CD1c-positive myeloid dendritic cell (primary cell): ENCODE measurements around the gene MYBPH.
A peak's percentile ranks its signal among the peaks of the same experiment; 100 is the strongest.

Experiments used
- DNase-seq: peaks from one replicate; pipeline ENCODE4 v3.0.0-alpha.2; 2016; ENCODE audit errors: extremely low spot score

Gene MYBPH

GRCh38 chr1:203200916-203201315, 25.3 kb upstream of the MYBPH start:
- DNase-seq: no peak

DNA sequence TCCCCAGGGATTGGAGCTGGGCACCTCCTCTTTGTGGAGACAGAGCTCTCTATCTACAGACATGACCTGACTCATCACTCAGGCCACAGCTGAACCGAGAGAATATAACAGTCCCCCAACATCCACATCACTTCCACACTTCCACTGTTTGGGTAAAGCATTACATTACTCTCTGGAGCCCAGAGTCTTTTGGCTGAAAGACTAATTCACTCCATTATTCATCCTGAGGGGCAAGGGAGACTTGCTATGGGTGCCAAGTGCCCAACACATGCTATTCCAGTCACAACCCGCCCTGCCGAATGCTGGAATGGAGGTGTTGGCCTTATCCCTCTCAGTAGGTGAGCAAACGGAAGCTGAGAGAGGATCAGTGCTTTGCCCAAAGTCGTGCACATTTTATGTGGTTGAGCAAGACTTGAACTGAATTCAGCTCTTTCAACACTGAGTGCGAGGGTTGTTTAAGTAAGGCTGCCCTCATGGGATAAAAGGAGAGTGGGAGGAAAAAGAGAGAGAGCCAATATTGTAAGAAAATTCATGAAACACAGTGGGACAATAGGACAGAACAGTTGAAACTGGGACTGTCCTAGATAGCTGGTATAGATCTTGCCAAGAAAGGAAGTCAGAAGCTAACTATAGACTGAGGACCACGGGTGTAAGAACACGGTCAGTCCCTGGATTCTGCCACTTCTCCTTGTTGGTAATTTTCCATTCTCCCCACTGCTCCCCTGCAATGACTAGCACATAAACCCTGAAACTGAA, 24.4 kb upstream of the MYBPH start:
- peak; percentile 59 for DNase-seq

- DNase-seq: no peak
Observed at GRCh38 chr1:203199481-203199815, 23.8 kb upstream of the MYBPH start.

GRCh38 chr1:203199002-203199401, 23.4 kb upstream of the MYBPH start:
- no peak for DNase-seq

GRCh38 chr1:203197625-203198024, 22.0 kb upstream of the MYBPH start:
- no peak for DNase-seq

DNA sequence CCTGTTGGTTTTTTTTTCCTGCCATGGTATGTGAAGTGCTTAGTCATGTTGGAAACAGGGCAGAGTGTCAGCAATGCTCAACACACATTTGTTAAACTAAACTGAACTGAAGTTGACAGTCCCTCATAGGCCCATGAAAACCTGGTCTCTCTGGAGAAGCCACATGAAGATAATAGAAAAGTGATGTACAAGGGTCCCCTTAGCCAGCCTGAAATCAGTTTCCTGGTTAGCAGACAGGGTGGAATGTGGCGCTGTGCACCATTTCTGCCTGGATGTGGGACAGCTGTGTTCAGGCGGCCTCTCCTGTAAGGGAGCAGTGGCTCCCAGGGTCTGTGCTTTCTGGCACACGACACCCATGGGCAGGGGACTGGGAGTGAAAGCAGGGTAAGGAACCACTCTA, 20.7 kb upstream of the MYBPH start:
- DNase-seq: no peak

GRCh38 chr1:203190949-203191348, 15.3 kb upstream of the MYBPH start:
- DNase-seq: no peak

- no peak for DNase-seq
Observed at GRCh38 chr1:203189951-203190352, 14.3 kb upstream of the MYBPH start.

DNA sequence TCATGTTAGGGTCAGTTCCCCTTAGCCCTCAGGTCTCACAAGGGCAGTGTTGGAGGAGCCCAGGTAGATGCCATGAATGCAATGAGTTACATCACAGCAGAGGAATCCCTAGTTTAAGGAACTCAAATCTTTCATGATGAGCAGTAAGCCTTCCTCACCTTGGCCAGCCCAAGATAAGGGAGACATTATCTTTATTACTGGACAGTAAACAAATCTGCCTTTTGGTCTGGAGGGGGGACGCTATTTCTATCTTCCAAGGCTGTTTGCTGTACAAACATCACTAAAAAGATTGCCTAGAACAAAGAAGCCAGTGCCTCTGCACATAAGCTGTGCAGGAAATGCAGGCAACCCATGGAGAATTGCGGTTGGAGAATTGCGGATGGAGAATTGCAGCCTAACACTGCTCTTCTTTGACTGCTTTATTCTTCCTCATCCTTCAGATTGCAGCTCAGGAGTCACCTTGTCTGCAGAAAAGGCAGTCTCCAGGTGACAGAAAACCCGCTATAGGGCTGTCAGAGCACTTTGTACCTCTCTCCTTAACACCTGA, 13.1 kb upstream of the MYBPH start:
- DNase-seq: no peak

GRCh38 chr1:203187689-203188264, 12.2 kb upstream of the MYBPH start:
- DNase-seq: no peak

DNA sequence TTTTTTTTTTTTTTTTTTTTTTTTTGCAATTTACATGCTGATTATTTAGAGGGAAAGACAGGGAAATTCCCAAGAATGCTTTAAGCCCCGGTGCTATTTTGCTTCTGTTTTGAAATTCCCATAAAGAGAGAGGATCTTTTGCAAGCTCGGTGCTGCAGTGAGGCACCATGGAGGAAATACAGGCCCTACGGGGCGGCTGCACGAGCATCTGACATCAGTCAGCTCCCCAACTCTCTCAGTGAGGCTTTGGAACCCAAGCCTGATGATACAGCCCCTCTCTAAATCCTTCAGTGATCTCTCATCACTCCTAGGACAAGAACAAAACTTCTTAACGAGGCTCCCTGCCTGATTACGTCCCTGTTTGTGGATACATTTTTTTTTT, 11.7 kb upstream of the MYBPH start:
- DNase-seq: no peak

GRCh38 chr1:203186446-203187303, 11.0 kb upstream of the MYBPH start, which contains the start of gene CHI3L1:
TSS of gene CHI3L1 (minus strand) at chr1:203186704. CDS start at chr1:203186623, 81 bp downstream.
- peak; percentile 70 for DNase-seq

DNA sequence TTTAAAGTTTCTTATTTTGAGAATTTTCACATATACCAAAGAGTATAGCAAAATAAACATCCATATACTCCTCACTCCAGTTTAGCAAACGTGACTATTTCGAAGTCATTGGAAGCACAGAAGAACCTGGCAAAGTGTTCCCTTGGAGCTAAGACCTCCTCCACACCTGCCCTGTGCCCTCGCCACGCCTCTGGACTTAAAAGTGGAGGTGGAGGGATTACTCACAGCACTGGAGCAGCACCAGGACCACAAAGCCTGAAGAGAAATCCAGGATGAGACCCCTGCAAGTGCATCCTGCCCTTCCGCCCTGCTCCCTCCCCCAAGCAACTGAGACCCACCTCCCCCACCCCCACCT, 10.4 kb upstream of the MYBPH start:
- DNase-seq: no peak

DNA sequence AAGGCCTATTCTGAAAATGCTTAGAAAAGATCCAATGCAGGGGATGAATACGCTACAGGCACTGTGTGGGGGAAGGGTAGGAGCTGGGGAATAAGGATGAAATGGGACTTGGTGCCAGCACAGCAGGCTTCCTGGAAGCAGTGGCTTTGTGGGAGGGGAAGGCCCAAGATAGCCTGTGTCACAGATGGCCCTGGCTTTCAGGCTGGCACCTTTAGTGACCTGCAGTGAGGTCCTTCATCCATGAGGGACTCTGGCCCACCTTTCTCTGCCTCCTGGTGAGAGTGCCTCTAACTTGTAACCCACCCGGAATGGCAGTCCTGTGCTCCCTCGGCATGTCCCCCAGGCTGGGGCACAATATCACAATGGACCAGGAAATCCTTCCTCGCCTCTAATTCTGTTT, 10.0 kb upstream of the MYBPH start:
- DNase-seq: no peak

DNA sequence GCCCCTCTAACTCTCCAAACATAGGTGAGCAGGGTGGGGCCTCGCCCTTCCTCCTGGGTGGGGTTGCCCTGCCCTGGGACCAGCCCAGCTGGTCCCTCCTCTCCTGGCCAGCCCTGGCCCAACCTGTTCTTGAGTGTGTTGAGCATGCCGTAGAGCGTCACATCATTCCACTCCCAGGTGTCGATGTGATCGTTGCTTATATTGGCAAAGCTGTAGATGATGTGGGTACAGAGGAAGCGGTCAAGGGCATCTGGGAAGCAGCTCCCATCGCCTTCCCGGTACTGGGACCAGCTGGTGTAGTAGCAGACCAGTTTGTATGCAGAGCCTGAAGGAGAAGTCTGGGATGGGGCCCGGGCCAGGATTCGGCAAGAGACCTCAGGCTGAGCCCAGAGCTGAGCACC, 9.4 kb upstream of the MYBPH start:
- DNase-seq: no peak

GRCh38 chr1:203184467-203184866, 8.8 kb upstream of the MYBPH start:
- no peak for DNase-seq

DNA sequence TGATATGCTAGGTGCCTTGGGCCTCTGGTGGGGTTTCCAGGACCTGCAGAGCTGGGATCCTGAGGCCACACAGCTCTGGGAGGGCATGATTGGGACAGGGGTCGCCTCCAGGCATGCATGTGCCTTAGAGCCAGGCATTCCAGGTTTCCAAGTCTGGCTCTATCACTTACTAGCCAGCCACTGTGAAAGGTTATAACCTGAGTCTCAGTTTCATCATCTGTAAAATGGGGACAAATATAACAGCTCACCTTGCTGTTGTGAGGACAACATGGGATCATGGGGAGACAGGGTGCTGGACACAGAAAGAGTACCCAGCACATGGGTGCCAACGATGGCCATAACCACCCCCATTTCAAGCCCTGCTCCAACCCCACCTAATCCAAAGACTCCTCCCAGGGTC, 8.2 kb upstream of the MYBPH start:
- DNase-seq: no peak

DNA sequence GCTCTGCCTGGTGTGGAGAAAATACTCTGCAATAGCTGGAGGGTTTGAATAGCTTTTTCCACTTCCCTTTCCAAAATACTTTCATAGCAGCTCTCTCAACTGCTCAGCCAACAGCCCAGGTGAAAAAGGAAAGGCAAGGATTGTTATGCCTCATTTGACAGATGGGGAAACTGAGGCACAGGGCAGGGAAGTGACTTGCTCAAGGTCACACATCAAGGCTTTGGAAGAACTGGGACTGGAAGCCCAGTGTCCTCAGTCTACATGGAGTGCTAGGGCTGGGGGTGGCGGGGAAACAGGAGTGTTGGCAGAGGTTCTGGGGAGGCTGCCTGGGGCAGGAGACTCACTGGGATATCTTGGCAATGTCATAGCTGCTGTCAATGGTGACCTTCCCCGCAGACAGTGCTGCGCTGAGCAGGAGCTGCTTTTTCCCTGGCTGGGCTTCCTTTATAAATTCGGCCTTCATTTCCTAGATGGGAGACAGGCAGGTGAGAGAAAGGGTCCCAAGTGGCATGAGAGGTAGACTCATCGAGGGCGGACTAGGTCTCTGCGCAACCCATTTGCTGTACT, 6.8 kb upstream of the MYBPH start:
- DNase-seq: no peak

- DNase-seq: no peak
Observed at GRCh38 chr1:203181586-203182386, 6.2 kb upstream of the MYBPH start.

- DNase-seq: no peak
Observed at GRCh38 chr1:203180611-203181330, 5.1 kb upstream of the MYBPH start.

GRCh38 chr1:203179667-203180005, 4.0 kb upstream of the MYBPH start:
- no peak for DNase-seq
